ENCODE measurements around the gene ZNF487. TPM values are rescaled to one million over a fixed set of nuclear protein-coding genes. Genes with fewer than 3 reads are reported as not detected.

ZNF487 gene
- total and polyA plus RNA-seq, 2 of the 13 experiments (the other 11 are each of a cell fraction or from before 2014, with no cell fraction given), result 7.4 to 8.8 TPM

GRCh38 chr10:43420369-43421200 is 16.3 kb upstream of the ZNF487 start (continued):
- TF ChIP-seq ZNF841 (CRISPR knock-in tag; IDR thresholded peaks at IDR 0.05; ENCODE audit: borderline replicate concordance) (0 out of 2 replicates have a peak, but pooled peaks have one; percentile 19), RBM22 (optimal IDR thresholded peaks at IDR 0.05; ENCODE audit: low read length) (no peak), MYC (CRISPR knock-in tag; IDR thresholded peaks at IDR 0.05; ENCODE audit: borderline replicate concordance) (peak; percentile 92), PRPF4 (IDR thresholded peaks at IDR 0.05; ENCODE audit: low read depth, low read length, poor library complexity, severe bottlenecking) (no peak), HMGA1 (CRISPR knock-in tag; conservative IDR thresholded peaks at IDR 0.05) (no peak), FOXJ3 (CRISPR knock-in tag; IDR thresholded peaks at IDR 0.05; ENCODE audit: borderline replicate concordance) (peak; percentile 84), AHDC1 (CRISPR knock-in tag; IDR thresholded peaks at IDR 0.05; ENCODE audit: borderline replicate concordance) (peak; percentile 82), HOXD1 (CRISPR knock-in tag; IDR thresholded peaks at IDR 0.05) (peak; percentile 89), KDM6A (CRISPR knock-in tag; IDR thresholded peaks at IDR 0.05; ENCODE audit: low read depth) (peak; percentile 69; the same call in 1 of the 2 replicates), AFF4 (CRISPR knock-in tag; IDR thresholded peaks at IDR 0.05) (no peak), SIN3A (IDR thresholded peaks at IDR 0.05; ENCODE audit: borderline replicate concordance, low read depth, low read length) (peak; percentile 85; the same call in 1 of the 2 replicates), ZBTB8A (CRISPR knock-in tag; IDR thresholded peaks at IDR 0.05; ENCODE audit: borderline replicate concordance, low read depth) (peak; percentile 82; the same call in 1 of the 2 replicates), POGK (CRISPR knock-in tag; conservative IDR thresholded peaks at IDR 0.05) (peak; percentile 98), NFE2L1 (CRISPR knock-in tag; IDR thresholded peaks at IDR 0.05; ENCODE audit: borderline replicate concordance) (0 out of 2 replicates have a peak, but pooled peaks have one; percentile 36), KLF12 (CRISPR knock-in tag; IDR thresholded peaks at IDR 0.05; ENCODE audit: borderline replicate concordance) (peak; percentile 95)

All from HepG2 (cell line).